DMS 273 (cell line): ENCODE data around the gene CPVL.
A peak's percentile ranks its signal among the peaks of the same experiment; 100 is the strongest.

ENCODE experiments used
- DNase-seq: peaks from one replicate; lab custom pipeline; 2025; ENCODE audit not compliant: unreplicated experiment; lab: John Stamatoyannopoulos, UW

The CPVL gene

DNA sequence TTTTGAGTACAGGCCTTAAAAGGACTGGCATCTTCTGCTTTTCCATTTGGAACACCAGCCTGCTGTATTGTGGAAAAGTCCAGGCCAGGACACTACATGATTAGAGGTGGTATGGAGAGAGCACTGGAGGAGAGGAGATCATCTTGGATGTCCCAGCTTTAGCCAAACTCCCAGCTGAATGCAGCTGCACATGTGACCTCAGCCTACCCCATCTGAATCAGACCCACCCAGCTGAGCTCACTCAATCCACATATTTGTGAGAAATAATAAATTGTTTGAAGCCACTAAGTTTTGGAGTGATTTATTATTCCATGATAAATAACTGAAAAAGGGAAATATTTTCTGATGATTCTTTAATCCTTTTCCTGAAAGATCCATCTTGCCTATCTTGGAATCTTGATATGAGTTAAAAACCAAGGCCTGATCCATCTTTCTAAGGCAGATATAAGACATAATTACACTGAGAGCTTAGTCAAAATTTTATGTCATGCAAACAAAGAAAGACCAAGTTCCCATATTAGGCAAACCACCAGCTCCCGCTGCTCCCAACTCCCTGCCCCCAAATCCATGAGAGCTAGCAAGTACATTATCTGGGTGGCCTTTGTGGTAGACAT is 133.1 kb downstream of the CPVL start:
- DNase-seq, result no peak

DNA sequence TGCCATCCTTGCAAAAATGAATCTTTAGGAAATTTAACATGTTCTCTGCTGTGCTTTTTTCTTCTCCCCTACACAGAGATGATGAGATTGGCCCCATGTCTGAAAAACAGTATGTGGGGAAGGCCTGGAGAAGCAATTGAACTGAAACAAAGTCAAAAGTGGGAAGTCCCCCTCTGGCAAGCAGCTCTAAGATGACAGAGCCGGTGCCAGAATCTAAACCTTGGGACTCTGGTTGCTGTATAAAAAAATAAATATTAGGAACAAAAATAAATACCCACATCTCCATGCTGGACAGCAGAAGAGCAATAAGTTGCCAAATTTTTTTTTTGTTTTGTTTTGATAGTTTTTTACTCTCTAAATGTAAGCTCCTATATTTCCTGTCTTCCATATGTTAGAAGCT is 136.4 kb downstream of the CPVL start:
- DNase-seq, result no peak

DNA sequence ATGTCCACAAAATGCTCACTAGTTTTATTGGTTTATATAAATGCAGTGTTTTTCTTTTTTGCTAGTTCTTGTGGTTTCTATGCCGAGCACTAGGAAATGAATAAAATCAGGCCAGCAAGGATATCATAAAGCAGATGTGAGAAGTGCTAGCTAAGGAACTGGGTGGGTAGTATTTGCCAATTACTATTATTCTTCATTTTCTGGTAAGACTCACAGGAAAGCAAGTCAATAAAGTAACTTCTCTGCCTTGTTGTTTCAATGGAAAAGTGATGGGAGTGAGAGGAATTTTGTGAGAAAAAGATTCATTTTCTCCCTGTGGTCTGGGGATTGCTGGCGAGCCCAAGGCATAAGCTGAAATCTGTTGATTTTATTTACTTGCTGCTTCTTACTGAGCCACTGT is 137.7 kb downstream of the CPVL start:
- no peak for DNase-seq

DNA sequence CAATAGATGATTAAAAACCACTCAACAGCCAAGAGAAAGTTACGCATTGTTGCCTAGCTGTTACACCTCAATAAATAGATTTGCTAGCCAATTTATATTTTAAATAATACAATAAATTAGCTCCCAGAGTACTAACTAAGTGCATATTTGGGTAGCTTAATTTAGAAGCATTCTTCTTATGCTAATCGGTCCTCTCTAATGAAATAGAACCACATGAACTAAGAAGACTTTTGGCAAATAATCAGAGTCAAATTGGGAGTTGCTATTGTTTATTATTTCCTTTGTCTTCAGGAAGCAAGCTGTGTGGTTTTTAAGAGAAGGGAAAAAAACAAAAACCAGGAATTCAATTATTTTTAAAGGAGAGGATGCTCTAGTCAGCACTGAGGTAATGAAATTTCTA is 139.2 kb downstream of the CPVL start:
- no peak for DNase-seq

DNA sequence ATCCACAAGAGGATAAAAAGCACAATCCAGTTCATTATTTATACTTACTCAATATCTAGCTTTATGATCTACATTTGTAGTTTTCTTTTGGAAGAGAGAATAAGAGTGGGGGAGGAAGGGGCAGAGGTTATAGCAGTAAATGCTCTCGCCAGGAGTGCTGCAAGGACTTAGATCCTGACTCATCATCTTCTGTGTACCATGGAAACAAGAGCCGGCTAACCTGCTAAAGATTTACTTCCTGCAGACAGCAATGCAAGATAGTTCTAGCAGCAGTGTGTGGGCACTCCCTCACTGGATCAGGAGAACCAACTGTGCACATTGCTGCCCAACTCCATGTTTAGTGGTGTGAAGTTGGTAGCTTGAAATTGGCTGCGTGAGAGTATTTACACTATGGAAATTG is 140.5 kb downstream of the CPVL start:
- DNase-seq, result no peak

DNA sequence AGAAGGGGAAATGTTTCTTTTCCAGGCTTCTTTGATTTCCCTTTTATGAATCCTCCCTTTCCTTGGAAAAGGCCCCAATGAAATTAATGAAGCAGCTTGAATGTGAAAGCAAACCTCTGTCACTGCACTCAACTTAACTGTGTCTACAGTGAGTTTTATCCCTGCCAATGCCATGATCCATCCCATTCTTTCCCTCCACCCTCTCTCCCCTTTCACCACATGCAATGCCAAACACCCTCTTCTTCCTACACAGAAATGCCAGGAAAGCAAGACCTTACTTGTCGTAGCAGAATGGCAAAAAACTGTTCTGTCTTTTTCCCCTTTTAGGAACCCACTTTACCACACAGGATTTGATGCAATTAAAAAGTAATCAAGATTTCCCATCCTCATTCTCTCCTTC is 140.9 kb downstream of the CPVL start:
- DNase-seq, result no peak

DNA sequence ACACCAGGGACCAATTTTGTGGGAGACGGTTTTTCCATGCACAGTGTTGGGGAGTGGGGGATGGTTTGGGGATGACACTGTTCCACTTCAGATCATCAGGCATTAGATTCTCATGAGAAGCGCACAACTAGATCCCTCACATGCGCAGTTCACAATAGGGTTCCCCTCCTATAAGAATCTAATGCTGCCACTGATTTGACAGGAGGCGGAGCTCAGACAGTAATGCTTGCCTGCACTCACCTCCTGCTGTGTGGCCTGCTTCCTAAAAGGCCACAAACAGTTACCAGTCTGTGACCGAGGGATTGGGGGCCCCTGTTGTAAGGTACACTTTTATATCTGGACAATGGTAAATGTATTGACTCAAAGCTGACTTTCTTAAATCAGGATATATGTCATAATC is 142.6 kb downstream of the CPVL start:
- no peak for DNase-seq

DNA sequence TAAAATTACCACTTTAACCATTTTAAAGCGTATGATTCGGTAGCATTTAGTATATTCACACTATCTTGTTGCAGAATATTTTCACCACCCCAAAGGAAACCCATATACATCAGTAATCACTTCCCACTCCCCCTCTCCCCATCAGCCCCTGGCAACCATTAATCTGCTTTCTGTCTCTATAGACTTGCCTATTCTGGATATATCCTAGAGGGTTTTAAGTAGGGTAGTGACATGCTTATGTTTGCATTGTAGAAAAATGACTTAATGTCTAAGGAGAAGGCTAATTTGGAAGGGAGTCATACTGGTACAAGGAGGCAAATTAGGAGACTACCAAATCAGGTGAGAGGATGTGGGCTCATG is 145.6 kb downstream of the CPVL start:
- DNase-seq, result no peak

DNA sequence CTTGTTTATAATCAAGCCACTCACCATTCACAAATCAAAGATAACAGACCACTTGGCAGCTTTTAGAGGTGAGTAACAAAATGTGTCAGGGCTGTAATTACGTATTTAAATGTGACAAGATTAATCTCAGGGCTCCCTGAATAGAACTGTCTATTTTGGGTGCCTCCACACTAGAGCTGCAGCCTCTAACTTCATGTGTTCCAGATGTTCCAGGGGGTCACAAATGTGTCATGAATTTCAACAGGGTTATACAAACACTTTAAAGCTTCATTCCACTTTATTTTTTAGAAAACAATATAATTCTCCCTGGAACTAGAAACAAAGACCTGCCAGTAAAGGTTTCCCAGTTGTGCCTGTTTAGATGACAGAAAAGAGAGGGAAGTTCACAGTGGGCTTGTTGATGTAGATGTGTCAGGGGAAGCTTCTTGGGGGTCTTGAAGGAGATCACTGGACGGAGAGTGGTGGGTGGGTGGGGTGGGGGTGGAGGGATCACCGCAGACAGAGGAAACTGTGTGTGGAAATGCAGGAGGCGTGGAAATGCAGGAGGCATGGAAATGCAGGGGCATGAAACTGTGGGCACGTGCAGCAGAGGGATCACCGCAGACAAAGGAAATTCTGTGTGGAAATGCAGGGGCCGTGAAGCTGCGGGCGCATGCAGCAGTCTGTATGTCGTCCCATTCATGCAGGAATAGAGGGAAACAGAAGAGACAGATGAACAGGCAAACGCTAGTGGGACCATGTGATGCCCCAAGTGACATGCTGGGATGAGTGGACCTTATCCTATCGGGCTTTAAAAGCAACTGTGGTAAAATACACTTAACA is 146.2 kb downstream of the CPVL start:
- no peak for DNase-seq

DNA sequence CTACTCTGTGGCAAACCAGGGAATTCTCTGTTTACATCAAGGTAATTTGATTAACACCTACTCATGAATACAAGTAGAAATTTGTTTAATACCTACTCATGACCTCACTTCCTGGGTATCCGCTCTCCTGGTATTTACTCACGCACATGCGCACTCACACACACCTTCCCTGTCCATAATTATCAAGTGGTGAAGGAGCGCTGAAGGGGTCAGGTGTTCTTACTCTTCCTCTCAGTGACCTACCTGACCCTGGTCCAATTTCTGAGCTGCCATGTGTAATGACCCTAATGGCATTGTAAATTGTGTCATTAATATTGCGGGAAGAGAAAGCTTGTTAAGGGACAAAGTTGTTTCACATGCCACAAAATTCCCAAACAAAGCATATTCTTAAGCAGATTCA is 146.9 kb downstream of the CPVL start:
- no peak for DNase-seq

DNA sequence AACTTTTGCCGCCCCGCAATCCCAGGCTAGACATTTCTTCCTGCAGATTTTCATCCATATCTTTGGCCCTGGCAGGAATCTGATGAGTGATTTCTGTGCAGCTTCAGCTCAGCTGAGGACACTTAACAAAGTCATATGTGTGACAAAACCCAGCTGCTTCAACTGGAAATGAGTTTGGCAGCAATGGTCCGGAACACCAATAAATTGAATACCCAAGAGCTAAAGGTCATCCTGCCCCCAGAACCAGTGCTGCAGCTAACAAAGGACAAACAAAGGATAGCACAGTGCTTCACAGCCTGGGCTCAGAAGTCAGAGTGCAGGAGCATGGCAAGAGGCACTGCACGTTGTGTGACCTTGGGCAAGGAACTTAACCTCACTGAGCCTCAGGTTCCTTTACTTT is 148.2 kb downstream of the CPVL start:
- DNase-seq, result no peak

DNA sequence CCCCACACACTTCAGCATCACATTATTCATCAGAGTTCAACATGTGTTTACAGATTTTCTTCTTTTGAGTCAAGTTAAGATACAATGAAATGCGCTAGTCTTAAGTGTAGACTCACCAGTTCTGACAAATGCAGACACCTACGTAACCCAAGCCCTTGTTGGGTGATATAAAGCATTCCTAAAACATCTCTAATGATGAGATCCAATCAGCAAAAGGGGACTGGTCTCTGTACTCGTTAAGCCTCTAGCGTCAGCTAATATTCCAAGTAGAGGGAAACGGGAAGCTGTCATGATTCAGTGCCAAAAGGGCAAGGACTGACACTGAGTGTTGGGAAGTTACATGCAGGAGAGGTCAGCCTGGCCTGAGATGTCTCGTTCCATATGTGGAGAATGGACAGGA is 149.5 kb downstream of the CPVL start:
- DNase-seq, result no peak

DNA sequence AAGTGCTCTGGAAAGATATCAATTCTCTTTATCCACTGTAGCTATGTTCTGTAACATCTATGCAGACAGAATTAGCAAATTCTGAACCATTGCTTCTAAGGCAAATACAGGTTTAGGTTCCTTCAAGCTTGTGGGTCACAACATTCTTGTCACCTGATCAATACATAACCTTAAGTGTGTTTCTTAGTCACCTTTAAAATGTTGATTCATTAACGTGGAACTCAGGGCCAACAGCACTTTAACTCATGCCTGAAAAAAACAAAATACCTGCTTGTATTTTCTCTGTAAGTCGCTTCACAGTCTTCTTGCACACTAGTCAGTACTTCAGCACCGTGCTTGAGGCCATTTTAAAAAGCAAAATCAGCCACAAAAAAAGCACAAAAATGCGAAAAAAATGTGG is 153.0 kb downstream of the CPVL start:
- DNase-seq, result no peak

DNA sequence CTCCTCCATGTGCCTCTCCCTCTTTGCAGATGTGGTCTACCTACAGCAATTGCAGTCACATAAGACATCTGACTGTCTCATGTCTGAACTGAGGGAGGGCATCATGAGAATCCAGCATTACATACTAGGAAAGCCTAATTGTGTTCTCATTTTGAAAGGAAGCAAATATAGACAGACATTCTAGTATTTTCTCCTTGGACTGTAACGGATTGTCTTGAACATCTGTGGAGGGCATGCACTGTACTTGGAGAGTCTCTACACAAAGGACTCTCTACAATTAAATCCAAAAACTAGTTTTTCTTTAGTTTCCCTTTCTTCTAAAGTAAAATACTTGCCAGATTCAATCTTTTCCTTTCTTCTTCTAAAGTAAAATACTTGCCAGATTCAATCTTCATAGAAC is 153.5 kb downstream of the CPVL start:
- no peak for DNase-seq

DNA sequence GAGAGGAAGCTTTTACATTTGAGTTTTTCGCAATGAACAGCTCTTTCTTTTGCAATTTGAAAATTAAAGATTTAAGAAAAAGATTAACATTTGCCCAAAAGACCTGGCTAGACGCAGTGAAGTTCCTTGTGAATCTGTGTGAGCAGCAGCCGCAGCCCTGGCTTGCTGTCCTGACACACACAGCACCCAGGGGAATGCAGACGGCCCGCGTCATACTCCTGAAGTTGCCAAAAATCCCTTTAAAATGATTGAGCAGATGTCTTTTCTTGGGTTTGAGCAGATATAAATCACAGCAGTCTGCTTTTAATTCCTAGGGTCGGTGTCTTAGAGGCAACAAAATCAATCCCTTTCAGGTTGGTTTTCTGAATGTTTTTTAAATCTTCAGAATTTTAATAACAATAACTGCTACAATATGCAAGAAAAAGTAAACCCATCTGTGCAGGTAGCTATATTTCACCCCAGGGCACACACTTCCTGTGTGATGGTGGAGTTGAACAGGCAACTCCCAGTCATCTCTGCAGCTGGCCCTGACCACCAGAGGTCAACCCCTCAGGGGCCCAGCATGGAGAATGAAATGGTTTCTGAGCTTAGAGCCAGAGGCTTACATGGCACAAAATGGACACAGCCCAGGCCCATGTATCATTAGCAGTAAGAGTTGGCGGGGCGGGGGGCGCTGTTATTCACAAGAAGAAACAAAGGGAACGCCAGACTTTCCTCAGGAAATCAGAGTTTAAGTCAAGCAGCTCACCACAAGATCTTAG is 156.0 kb downstream of the CPVL start:
- peak; percentile 97 for DNase-seq

DNA sequence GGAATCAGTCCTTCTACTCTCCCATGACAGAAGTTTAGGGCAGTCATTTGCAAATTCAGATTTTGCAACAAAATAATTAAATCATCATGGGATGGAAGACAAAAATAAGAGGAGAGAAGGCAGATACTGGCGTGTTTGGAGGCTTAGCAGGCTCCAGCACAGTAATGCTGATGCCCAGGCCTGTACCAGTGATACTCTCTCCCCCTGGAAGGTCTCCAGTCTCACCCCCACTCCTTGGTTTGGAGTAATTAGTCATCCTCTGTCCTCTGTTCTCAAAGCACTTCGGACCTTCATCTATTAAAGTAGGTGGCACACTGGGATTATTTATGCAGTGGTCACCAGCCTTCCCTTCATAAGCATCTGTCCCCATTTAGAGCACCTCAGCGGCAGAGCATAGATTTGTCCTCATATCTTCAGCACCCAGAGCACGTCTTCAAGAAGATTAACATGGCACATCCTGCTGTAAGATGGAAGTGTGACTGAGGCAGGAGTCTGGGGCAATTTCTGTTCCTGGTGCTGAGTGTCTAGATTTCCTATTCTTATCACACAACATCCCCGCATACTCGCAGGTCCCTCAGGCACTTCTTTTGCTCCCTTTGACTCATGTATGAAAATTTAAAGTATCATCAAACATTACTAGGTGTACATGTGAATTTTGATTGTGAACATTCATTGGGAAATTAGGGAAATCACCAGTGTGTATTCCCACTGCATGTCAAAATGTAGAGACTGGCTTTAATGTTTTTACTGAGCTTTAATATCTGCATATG is 156.9 kb downstream of the CPVL start:
- no peak for DNase-seq

DNA sequence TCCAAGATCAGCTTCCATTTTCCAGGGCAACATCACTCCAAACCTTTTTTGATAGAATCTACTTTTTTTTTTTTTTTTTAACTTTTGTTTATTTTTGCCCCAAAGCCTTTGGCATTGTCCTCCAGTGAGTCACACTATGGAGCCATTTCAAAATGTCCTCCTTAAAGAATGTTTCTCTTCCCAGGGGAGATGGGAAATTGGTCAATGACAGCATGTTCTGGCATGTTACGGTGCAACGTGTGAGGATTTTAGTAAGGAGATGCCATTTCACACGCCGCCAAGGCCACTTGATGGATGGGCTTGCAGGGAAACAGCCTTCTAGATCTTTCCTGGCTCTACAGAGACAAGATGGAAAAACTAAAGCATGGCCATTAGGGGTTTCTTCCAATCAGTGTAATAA is 157.5 kb downstream of the CPVL start:
- peak; percentile 39 for DNase-seq

DNA sequence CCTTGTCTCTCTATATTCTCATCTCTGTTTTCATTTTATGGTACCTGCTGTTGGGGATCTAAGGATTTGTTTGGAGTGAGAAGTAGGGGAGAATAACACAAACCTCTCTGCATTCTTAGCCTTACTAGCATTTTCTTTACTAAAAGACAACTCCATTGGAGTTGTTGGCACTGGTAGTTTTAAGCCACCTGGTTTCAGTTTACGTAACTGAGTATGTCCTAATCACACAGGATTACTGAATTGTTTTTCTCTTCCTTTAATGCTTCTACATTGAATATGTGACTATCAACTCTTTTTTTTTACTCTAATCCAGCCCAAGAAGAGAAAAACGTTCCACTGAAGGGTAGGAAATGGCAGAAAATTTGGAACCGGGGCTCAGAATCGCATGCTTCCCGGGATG is 158.2 kb downstream of the CPVL start:
- no peak for DNase-seq

DNA sequence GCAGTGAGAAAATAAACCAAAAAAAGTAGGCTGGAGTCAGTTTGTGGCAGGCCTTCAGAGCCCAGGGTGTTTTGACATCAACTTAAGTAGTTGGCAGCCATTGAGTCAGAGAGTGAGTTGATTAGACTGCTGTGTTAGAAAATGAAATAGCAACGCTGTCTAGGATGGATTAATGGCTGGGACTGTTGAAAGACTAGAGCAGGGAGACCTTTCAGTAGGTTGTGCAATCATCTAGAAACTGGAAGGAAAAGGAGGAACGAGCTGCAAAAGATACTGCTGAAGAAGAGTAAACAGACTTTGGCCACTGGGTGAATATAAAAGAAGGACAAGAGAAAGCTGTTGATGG is 159.6 kb downstream of the CPVL start:
- no peak for DNase-seq

DNA sequence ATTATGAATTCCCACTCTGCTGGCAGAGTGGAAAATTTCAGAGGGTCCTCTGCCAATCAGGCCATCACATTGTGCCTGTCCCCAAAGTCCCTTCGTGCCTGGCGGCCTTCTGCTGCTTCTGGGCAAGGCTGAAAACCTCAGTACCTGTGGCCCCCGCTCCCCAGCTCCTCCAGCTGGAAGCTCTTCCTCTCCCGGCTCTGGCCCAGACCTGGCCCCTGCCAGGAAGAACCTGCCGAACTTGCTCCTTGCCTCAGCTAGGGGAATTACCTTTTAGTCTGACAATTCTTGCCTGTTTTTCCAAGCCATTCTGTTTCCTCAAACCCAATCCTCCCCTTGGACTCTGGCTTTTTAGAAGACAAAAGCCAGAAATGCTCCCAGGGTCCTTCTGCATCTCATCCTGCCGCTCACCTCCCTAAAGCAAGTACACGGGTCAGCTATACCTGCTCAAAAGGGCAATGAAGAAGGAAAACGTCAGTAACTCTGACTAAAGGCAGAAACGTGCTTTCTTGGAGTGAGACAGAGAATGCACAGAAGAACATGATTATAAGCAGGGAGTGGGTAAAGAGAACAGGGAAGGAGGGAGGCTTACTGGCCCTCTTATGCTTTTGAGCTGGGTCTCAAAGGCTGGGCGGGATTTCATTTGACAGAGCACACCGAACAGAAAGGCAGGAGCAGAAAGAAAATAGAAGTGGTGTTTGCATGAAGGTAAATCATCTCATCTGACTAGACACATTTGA is 160.1 kb downstream of the CPVL start:
- DNase-seq, result no peak

DNA sequence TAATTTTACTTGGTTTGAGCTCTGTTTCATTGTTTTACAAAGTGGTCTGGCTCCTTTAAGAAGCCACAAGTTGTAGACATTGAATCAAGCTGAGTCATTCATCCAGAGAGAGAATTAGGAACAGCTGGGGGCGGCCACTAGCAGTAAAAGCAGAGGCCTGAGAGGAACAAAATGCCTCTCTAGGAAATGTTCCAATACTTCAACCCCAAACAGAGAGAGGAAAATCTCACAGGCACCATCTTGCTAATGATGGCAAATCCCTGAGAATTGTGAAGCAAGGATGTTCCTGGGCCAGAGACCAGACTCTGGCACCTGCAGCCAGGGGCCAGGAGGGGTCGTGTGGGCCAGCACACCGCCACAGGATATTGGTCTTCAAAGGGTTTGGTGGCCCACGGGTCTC is 161.7 kb downstream of the CPVL start:
- DNase-seq, result peak; percentile 89
